Keratinocyte (primary cell): ENCODE measurements around the gene ZDHHC3. TPM values are rescaled to one million over a fixed set of nuclear protein-coding genes. Genes with fewer than 3 reads are reported as not detected.
"Not testable (repeated sequence)": the region's sequence is repeated elsewhere in the genome, so short reads cannot be mapped to it uniquely, and the experiment has no call there.

Experiments used
- DNase-seq: peaks from one replicate; pipeline ENCODE4 v3.0.0-alpha.2; 2011; ENCODE audit warnings: low read depth, missing footprints, low spot score
- FAIRE-seq: peaks from 2 replicates; lab custom pipeline; 2011; peaks lifted over from hg19 to GRCh38; lab: Jason Lieb, UNC
- H2AFZ ChIP-seq: 2 replicates; pipeline ENCODE4 v1.6.0; 2012; ENCODE audit warnings: low read length, control low read depth, inconsistent platforms; ENCODE audit not compliant: control insufficient read depth
- H3K27ac ChIP-seq: 2 replicates; pipeline ENCODE4 v1.5.1; 2011; ENCODE audit warnings: low read length; ENCODE audit not compliant: control insufficient read depth, insufficient read depth
- H3K27me3 ChIP-seq: 3 replicates; pipeline ENCODE4 v1.6.0; 2011; ENCODE audit warnings: low read length; ENCODE audit not compliant: control insufficient read depth, insufficient read depth; ENCODE audit errors: extremely low read depth
- H3K36me3 ChIP-seq, 2 experiments: 2 replicates in 1 of 2; 3 replicates in 1 of 2; pipeline ENCODE4 v1.5.1; 2011; ENCODE audit warnings: low read length in 2 of 2, mild to moderate bottlenecking in 1 of 2; ENCODE audit not compliant: control insufficient read depth in 2 of 2, insufficient read depth in 2 of 2; ENCODE audit errors: extremely low read depth in 1 of 2
- H3K4me1 ChIP-seq: 3 replicates; pipeline ENCODE4 v1.5.1; 2011; ENCODE audit warnings: low read length; ENCODE audit not compliant: control insufficient read depth, insufficient read depth; ENCODE audit errors: extremely low read depth
- H3K4me2 ChIP-seq: 3 replicates; pipeline ENCODE4 v1.6.0; 2011; ENCODE audit warnings: low read depth, low read length; ENCODE audit not compliant: control insufficient read depth, insufficient read depth; ENCODE audit errors: extremely low read depth
- H3K4me3 ChIP-seq, 3 experiments: fragments of 200-600 bp in 1 of 3; sonication (generic) in 1 of 3; 2 replicates in 2 of 3; 3 replicates in 1 of 3; pipeline ENCODE4 v1.5.1; 2011 to 2016; ENCODE audit warnings: low read length in 3 of 3, mild to moderate bottlenecking in 3 of 3, control low read depth in 2 of 3, inconsistent platforms in 1 of 3, low read depth in 1 of 3, mixed read lengths in 1 of 3, mixed run types in 1 of 3, moderate library complexity in 1 of 3; ENCODE audit not compliant: control insufficient read depth in 2 of 3, insufficient read depth in 2 of 3; ENCODE audit errors: extremely low read depth in 1 of 3
- H3K79me2 ChIP-seq: 2 replicates; pipeline ENCODE4 v1.6.0; 2012; ENCODE audit warnings: low read length; ENCODE audit not compliant: control insufficient read depth, insufficient read depth
- H3K9ac ChIP-seq: 3 replicates; pipeline ENCODE4 v1.6.0; 2011; ENCODE audit warnings: low read length; ENCODE audit not compliant: control insufficient read depth, insufficient read depth; ENCODE audit errors: extremely low read depth
- H3K9me1 ChIP-seq: 3 replicates; pipeline ENCODE4 v1.6.0; 2011; ENCODE audit warnings: low read length; ENCODE audit not compliant: control insufficient read depth, insufficient read depth; ENCODE audit errors: extremely low read depth
- H3K9me3 ChIP-seq: 2 replicates; pipeline ENCODE4 v1.5.1; 2012; ENCODE audit warnings: low read depth, low read length; ENCODE audit not compliant: control insufficient read depth
- H4K20me1 ChIP-seq: 3 replicates; pipeline ENCODE4 v1.6.0; 2011; ENCODE audit warnings: low read length; ENCODE audit not compliant: control insufficient read depth, insufficient read depth; ENCODE audit errors: extremely low read depth
- EZH2 ChIP-seq: IDR thresholded peaks from one replicate; pipeline ENCODE4 v1.6.1; 2012; ENCODE audit warnings: inconsistent platforms, mild to moderate bottlenecking, low read length, moderate library complexity
- dilution Hi-C: fragments of 300-500 bp; cut with MboI; formaldehyde crosslinking; loops from one replicate; pipeline ENCODE4 v1.7.0; 2020; ENCODE audit warnings: low sequenced_read_pairs; ENCODE audit not compliant: extremely low pct_ligation_motif_present
- polyA plus RNA-seq, 5 experiments: library from polyadenylated mRNA; depleted of rRNA in 3 of 5; stranded (reverse) in 3 of 5; stranded (forward) in 1 of 5; unstranded in 1 of 5; fragments of >200 nt; gene quantifications; 1 replicate in 1 of 5; 2 replicates in 3 of 5; 3 replicates in 1 of 5; pipeline versions ENCODE4 v1.2.1 to v1.2.3, GENCODE V29; 2011 to 2012; ENCODE audit warnings: missing spikeins in 2 of 5, low read depth in 1 of 5, low replicate concordance in 1 of 5
- TF ChIP-seq, protein P1 (sequence below), 3 experiments: IDR thresholded peaks in 1 of 3; conservative IDR thresholded peaks in 1 of 3; optimal IDR thresholded peaks in 1 of 3; 2 replicates in 2 of 3; 3 replicates in 1 of 3; pipeline versions ENCODE3 to v1.5.1; 2011; ENCODE audit warnings: low read length in 3 of 3, mild to moderate bottlenecking in 3 of 3, moderate library complexity in 2 of 3, control low read depth in 1 of 3, inconsistent platforms in 1 of 3; ENCODE audit not compliant: insufficient read depth in 2 of 3; ENCODE audit errors: extremely low read depth in 1 of 3

Gene ZDHHC3
- polyA plus RNA-seq, 1 donor (not counting 4 experiments of a cell fraction or from before 2014, with no cell fraction given) = 151 TPM

DNA sequence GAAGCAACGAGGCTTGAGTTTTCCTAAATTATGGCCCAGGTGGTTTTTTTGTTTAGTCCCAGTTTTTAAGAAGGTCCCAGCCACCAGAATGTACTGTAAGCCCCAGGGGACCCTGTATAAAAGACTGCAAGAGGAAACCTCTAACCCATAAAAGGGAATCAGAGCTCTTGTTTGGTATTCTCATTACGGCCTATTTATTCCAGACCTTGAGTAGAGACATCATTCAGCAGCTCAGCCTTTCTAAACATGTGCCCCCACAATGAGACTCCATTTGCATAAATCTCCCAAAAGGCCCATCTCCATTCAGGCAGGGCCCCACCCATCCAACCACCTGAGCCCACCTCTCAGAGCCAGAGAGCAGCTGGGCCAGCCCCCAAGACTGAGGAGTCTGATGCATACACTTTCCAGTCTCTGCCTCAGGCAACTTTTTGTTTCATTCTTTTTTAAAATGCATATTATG lies 25.7 kb downstream of the ZDHHC3 start:
- no peak overlapping the region for H3K4me3 ChIP-seq
- no peak overlapping the region for H2AFZ ChIP-seq
- H3K9ac ChIP-seq = no peak overlapping the region
- peaks cover 2% of the 10 kb centered on the region for H3K9me1 ChIP-seq
- no peak for FAIRE-seq
- DNase-seq = no peak
- H3K27me3 ChIP-seq = no peaks in the 10 kb centered on the region
- peaks cover 25% of the 10 kb centered on the region for H3K4me1 ChIP-seq
- H4K20me1 ChIP-seq = no peaks in the 10 kb centered on the region
- H3K27ac ChIP-seq = no peak overlapping the region
- peaks cover 29% of the 10 kb centered on the region for H3K79me2 ChIP-seq
- H3K9me3 ChIP-seq = no peaks in the 10 kb centered on the region
- H3K4me2 ChIP-seq = no peak overlapping the region
- TF ChIP-seq EZH2 = no peak
- TF ChIP-seq, protein P1, sequence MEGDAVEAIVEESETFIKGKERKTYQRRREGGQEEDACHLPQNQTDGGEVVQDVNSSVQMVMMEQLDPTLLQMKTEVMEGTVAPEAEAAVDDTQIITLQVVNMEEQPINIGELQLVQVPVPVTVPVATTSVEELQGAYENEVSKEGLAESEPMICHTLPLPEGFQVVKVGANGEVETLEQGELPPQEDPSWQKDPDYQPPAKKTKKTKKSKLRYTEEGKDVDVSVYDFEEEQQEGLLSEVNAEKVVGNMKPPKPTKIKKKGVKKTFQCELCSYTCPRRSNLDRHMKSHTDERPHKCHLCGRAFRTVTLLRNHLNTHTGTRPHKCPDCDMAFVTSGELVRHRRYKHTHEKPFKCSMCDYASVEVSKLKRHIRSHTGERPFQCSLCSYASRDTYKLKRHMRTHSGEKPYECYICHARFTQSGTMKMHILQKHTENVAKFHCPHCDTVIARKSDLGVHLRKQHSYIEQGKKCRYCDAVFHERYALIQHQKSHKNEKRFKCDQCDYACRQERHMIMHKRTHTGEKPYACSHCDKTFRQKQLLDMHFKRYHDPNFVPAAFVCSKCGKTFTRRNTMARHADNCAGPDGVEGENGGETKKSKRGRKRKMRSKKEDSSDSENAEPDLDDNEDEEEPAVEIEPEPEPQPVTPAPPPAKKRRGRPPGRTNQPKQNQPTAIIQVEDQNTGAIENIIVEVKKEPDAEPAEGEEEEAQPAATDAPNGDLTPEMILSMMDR (optimal IDR thresholded peaks at IDR 0.05 in 1 of 3, IDR thresholded peaks at IDR 0.05 in 1 of 3, conservative IDR thresholded peaks at IDR 0.05 in 1 of 3; ENCODE audit: extremely low read depth in 1 of 3, insufficient read depth in 2 of 3, low read length in 3 of 3) = no peak
- H3K36me3 ChIP-seq = peaks cover 6 to 7% of the 10 kb centered on the region in 2 experiments
- dilution Hi-C loops = no loop called here

DNA sequence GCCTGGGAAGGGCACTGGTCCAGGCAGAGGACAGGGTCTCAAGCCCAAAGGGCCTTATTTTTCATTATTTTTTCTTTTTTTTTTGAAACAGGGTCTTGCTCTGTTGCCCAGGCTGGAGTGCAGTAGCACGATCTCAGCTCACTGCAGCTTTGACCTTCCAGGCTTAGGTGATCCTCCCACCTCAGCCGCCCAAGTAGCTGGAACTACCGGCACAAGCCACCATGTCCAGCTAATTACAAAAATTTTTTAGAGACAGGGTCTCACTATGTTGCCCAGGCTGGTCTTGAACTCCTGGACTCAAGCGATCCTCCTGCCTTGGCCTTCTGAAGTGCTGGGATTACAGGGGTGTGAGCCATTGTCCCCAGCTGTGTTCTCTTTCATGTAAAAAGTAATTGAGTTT lies 26.2 kb downstream of the ZDHHC3 start:
- H3K4me2 ChIP-seq, H3K27ac ChIP-seq, FAIRE-seq, dilution Hi-C loops, H3K9me1 ChIP-seq, H3K27me3 ChIP-seq, H4K20me1 ChIP-seq, H3K9ac ChIP-seq, H2AFZ ChIP-seq, H3K36me3 ChIP-seq, H3K9me3 ChIP-seq, H3K4me3 ChIP-seq, DNase-seq: not testable (repeated sequence)
- H3K79me2 ChIP-seq = peaks cover 29% of the 10 kb centered on the region
- peaks cover 21% of the 10 kb centered on the region for H3K4me1 ChIP-seq

DNA sequence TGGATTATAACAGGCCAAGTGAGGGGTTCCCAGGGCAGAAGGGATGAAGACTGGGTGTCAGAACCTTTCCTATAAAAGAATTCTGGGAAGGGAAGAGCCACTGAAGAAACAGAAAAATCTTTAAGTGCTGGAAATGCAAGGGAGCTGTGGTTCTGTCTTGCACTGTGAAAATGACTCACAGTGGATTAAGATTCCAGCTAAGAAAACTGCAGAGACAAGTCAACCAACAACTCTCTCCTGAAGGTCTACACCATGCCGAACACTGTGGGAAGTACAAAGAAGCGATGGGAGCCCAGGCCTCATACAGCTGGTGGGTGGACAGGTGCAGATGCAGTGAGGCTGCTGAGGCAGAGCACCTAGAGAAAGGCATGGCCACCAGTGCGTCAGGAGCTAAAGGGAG lies 27.7 kb downstream of the ZDHHC3 start:
- Histone ChIP-seq H3K27ac (no peak overlapping the region), H3K4me3 (no peak overlapping the region), H3K4me2 (no peak overlapping the region), H2AFZ (no peak overlapping the region), H3K4me1 (peaks cover 12% of the 10 kb centered on the region), H3K36me3 (peaks cover under 1 to 5% of the 10 kb centered on the region in 2 experiments), H4K20me1 (no peaks in the 10 kb centered on the region), H3K27me3 (no peaks in the 10 kb centered on the region), H3K9me3 (no peaks in the 10 kb centered on the region), H3K9me1 (peaks cover 2% of the 10 kb centered on the region), H3K79me2 (peaks cover 23% of the 10 kb centered on the region), H3K9ac (no peak overlapping the region)
- no peak for TF ChIP-seq EZH2
- TF ChIP-seq, protein P1 (optimal IDR thresholded peaks at IDR 0.05 in 1 of 3, IDR thresholded peaks at IDR 0.05 in 1 of 3, conservative IDR thresholded peaks at IDR 0.05 in 1 of 3; ENCODE audit: extremely low read depth in 1 of 3, insufficient read depth in 2 of 3, low read length in 3 of 3) = no peak
- dilution Hi-C loops = no loop called here
- no peak for FAIRE-seq
- DNase-seq = no peak
